Small intestine (tissue), 7 donors: ENCODE results near the gene AKIP1. TPM values are rescaled to one million over a fixed set of nuclear protein-coding genes. Genes with fewer than 3 reads are reported as not detected.
"Not testable (repeated sequence)": the region's sequence is repeated elsewhere in the genome, so short reads cannot be mapped to it uniquely, and the experiment has no call there.

ENCODE experiments used
- DNase-seq, 2 donors: peaks; one replicate each; pipeline versions ENCODE4 v3.0.0 to v3.0.0-alpha.2; 2013
- FAIRE-seq: peaks from 2 replicates; lab custom pipeline; 2012; peaks lifted over from hg19 to GRCh38; lab: Jason Lieb, UNC
- H3K27ac ChIP-seq, 3 donors: one replicate each; pipeline ENCODE4 v1.5.1; 2013; ENCODE audit warnings: low read length in 2 of 3, mild to moderate bottlenecking in 2 of 3, control low read depth in 1 of 3, inconsistent platforms in 1 of 3, low read depth in 1 of 3, moderate library complexity in 1 of 3
- H3K27me3 ChIP-seq, 3 donors: one replicate each; pipeline ENCODE4 v1.6.1; 2013; ENCODE audit warnings: low read length in 3 of 3, inconsistent platforms in 1 of 3; ENCODE audit not compliant: control insufficient read depth in 3 of 3, insufficient read depth in 3 of 3
- H3K36me3 ChIP-seq, 3 donors: one replicate each; pipeline ENCODE4 v1.6.1; 2013; ENCODE audit warnings: low read length in 3 of 3, inconsistent platforms in 1 of 3, low read depth in 1 of 3, mild to moderate bottlenecking in 1 of 3, moderate library complexity in 1 of 3; ENCODE audit not compliant: control insufficient read depth in 3 of 3, insufficient read depth in 2 of 3
- H3K4me1 ChIP-seq, 3 donors: one replicate each; pipeline ENCODE4 v1.6.1; 2013; ENCODE audit warnings: low read length in 2 of 3, inconsistent platforms in 1 of 3, low read depth in 1 of 3, mild to moderate bottlenecking in 1 of 3, moderate library complexity in 1 of 3; ENCODE audit not compliant: control insufficient read depth in 3 of 3, insufficient read depth in 2 of 3
- H3K4me3 ChIP-seq, 3 donors: one replicate each; pipeline ENCODE4 v1.5.1; 2013; ENCODE audit warnings: low read length in 3 of 3, control low read depth in 1 of 3, inconsistent platforms in 1 of 3, low read depth in 1 of 3, mild to moderate bottlenecking in 1 of 3, moderate library complexity in 1 of 3
- H3K9me3 ChIP-seq, 2 donors: one replicate each; pipeline ENCODE4 v1.6.1; 2013; ENCODE audit warnings: low read depth in 1 of 2, low read length in 1 of 2; ENCODE audit not compliant: control insufficient read depth in 2 of 2, insufficient read depth in 1 of 2
- WGBS, 3 donors: extraction: QIAGEN DNeasy Blood & Tissue Kit; methylation state at CpG; one replicate each; pipeline ENCODE4 v1.1.7; 2013; 5-methylcytosine and 5-hydroxymethylcytosine counted together
- polyA plus RNA-seq, 4 donors: library from polyadenylated mRNA; stranded (reverse) in 3 of 4; unstranded in 1 of 4; fragments of 200-250 nt in 3 of 4; fragments of 120-200 nt in 1 of 4; gene quantifications; one replicate each; pipeline versions ENCODE4 v1.2.1 to v1.2.3, GENCODE V29; 2013
- donor health status: healthy with polysubstance abuse.
- donor health status: control.
- donor health status: control.
- donor health status: Bipolar disorder and iron deficiency.
- donor health status: healthy.

The AKIP1 gene
- polyA plus RNA-seq, 4 donors, result 11.6 to 24.4 (median 15.1) TPM

- 75 to 80% (median 76%) methylated on average over 6 of the region's 6 CpGs for WGBS, 3 donors
- FAIRE-seq, result no peak
- H3K9me3 ChIP-seq, result no peaks in the 10 kb centered on the region
Observed at GRCh38 chr11:8871962-8872361, 39.0 kb upstream of the AKIP1 start.

GRCh38 chr11:8873741-8874405, 37.1 kb upstream of the AKIP1 start:
- no peak for DNase-seq
- no peaks in the 10 kb centered on the region for H3K36me3 ChIP-seq

More at GRCh38 chr11:8871962-8872361, 39.0 kb upstream of the AKIP1 start:
- Histone ChIP-seq H3K27ac (peak overlapping the region in 2 of 3 donors; percentile 38 to 41), H3K4me3 (no peak overlapping the region), H3K4me1 (peaks cover 0 to 13% (median 3%) of the 10 kb centered on the region in 3 donors), H3K36me3 (no peaks in the 10 kb centered on the region), H3K27me3 (no peaks in the 10 kb centered on the region)
- DNase-seq, result no peak

DNA sequence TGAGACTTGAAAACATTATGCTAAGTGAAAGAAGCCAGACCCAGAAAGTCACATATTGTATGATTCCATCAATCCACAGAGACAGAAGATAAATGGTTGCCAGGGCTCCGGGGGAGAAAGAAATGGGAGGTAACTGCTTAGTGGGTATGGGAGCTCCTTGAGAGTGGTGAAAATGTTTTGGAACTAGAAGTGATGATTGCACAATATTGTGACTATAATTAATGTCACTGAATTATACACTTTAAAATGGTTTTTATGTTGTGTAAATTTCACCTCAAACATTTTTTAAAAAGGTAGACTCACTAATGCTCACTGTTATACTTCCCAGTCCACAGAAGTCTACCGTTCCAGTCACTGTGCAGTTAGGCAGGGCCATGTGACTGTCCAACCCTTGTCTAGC, 32.2 kb upstream of the AKIP1 start:
- peaks cover 0 to under 1% (median 0%) of the 10 kb centered on the region in 3 donors for H3K4me1 ChIP-seq
- H3K36me3 ChIP-seq, result no peaks in the 10 kb centered on the region
- 89 to 93% (median 89%) methylated on average over 2 of the region's 2 CpGs for WGBS, 3 donors
- no peak overlapping the region for H3K27ac ChIP-seq
- no peak overlapping the region for H3K4me3 ChIP-seq
- DNase-seq (no peak), FAIRE-seq (no peak)
- H3K27me3 ChIP-seq, result peaks cover 0 to 3% (median 0%) of the 10 kb centered on the region in 3 donors
- no peaks in the 10 kb centered on the region for H3K9me3 ChIP-seq

More at GRCh38 chr11:8873741-8874405, 37.1 kb upstream of the AKIP1 start:
- no peak for FAIRE-seq
- Histone ChIP-seq H3K4me3 (no peak overlapping the region), H3K27me3 (no peaks in the 10 kb centered on the region), H3K4me1 (peaks cover 0 to 9% (median 3%) of the 10 kb centered on the region in 3 donors), H3K9me3 (no peaks in the 10 kb centered on the region), H3K27ac (peak overlapping the region in 2 of 3 donors; percentile 21 to 39)
- 49 to 65% (median 59%) methylated on average over 6 of the region's 6 CpGs for WGBS, 3 donors

GRCh38 chr11:8881585-8881984, 29.4 kb upstream of the AKIP1 start:
- FAIRE-seq, result not testable (repeated sequence)

DNA sequence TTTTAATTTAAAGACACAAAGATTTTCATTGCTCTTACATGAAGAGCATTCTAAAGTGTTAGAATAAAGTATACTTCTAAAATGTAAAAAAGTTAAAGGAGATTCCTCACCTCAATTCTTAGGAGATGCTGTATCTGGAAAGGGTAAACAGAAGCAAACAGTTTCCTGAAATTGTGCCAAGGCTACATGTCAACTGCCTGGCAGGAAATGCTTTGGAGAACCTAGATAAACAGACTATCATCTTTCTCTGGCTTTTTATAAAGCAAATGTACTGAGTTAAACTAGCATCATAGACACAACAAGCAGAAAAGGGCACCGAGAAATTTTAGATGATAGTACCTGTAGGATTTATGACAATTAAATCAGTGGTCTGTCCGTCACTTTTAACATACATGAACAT, 24.7 kb upstream of the AKIP1 start:
- DNase-seq, result no peak
- H3K4me1 ChIP-seq, result no peaks in the 10 kb centered on the region
- no peaks in the 10 kb centered on the region for H3K27me3 ChIP-seq
- H3K27ac ChIP-seq, result no peak overlapping the region
- peaks cover 0 to 5% of the 10 kb centered on the region in 2 donors for H3K9me3 ChIP-seq
- FAIRE-seq, result no peak
- 75 to 78% (median 77%) methylated on average over 2 of the region's 2 CpGs for WGBS, 3 donors
- no peak overlapping the region for H3K4me3 ChIP-seq
- no peaks in the 10 kb centered on the region for H3K36me3 ChIP-seq

More at GRCh38 chr11:8881585-8881984, 29.4 kb upstream of the AKIP1 start:
- H3K27me3 ChIP-seq, H3K4me3 ChIP-seq, H3K9me3 ChIP-seq, H3K4me1 ChIP-seq, DNase-seq, H3K27ac ChIP-seq, H3K36me3 ChIP-seq: not testable (repeated sequence)
- WGBS, 3 donors, result 84 to 87% (median 86%) methylated on average over 7 of the region's 7 CpGs

- FAIRE-seq, H3K27ac ChIP-seq, H3K4me1 ChIP-seq, H3K27me3 ChIP-seq, H3K36me3 ChIP-seq, H3K9me3 ChIP-seq, H3K4me3 ChIP-seq, DNase-seq: not testable (repeated sequence)
- WGBS, 3 donors, result 86 to 97% (median 95%) methylated on average over 2 of the region's 2 CpGs
Observed at GRCh38 chr11:8891185-8891584, 19.8 kb upstream of the AKIP1 start.

GRCh38 chr11:8899119-8899753, 11.8 kb upstream of the AKIP1 start:
- no peak overlapping the region for H3K4me3 ChIP-seq
- H3K36me3 ChIP-seq, result no peaks in the 10 kb centered on the region
- no peaks in the 10 kb centered on the region for H3K27me3 ChIP-seq
- H3K9me3 ChIP-seq, result peaks cover 0 to 19% of the 10 kb centered on the region in 2 donors
- no peak for DNase-seq
- H3K27ac ChIP-seq, result no peak overlapping the region
- H3K4me1 ChIP-seq, result no peaks in the 10 kb centered on the region
- no peak for FAIRE-seq

- Histone ChIP-seq H3K27me3 (peaks cover 0 to 14% (median 0%) of the 10 kb centered on the region in 3 donors), H3K36me3 (no peaks in the 10 kb centered on the region), H3K9me3 (peaks cover 0 to 3% of the 10 kb centered on the region in 2 donors), H3K27ac (no peak overlapping the region), H3K4me3 (no peak overlapping the region), H3K4me1 (peaks cover 0 to 4% (median 2%) of the 10 kb centered on the region in 3 donors)
- DNase-seq, result no peak
- no peak for FAIRE-seq
- 74 to 93% (median 85%) methylated on average over 5 of the region's 5 CpGs for WGBS, 3 donors
Observed at GRCh38 chr11:8905528-8906165, 5.3 kb upstream of the AKIP1 start.
